Measurements from ENCODE around the gene ADRM1.

DNA sequence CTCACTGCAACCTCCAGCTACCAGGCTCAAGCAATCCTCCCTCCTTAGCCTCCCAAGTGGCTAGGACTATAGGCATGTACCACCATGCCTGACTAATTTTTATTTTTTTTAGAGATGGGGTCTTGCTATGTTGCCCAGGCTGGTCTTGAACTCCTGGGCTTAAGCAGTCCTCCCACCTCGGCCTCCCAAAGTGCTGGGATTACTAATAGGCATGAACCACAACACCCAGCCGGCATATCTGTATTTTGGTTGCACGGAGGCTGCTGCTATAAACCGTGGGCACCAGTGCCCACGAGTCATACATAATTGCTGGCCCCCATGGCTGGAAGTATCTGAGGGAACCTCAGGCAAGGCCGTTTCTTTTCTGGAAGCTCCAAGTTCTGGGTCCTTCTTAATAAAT lies 18.3 kb upstream of the ADRM1 start:
- no peak for TF ChIP-seq IRF1 (CRISPR knock-in tag; IDR thresholded peaks at IDR 0.05)
- TF ChIP-seq PRDM15 (CRISPR knock-in tag; IDR thresholded peaks at IDR 0.05), result no peak
- TF ChIP-seq E2F4 (CRISPR knock-in tag; IDR thresholded peaks at IDR 0.05; ENCODE audit: borderline replicate concordance, low read depth), result no peak
- TF ChIP-seq, protein P1, sequence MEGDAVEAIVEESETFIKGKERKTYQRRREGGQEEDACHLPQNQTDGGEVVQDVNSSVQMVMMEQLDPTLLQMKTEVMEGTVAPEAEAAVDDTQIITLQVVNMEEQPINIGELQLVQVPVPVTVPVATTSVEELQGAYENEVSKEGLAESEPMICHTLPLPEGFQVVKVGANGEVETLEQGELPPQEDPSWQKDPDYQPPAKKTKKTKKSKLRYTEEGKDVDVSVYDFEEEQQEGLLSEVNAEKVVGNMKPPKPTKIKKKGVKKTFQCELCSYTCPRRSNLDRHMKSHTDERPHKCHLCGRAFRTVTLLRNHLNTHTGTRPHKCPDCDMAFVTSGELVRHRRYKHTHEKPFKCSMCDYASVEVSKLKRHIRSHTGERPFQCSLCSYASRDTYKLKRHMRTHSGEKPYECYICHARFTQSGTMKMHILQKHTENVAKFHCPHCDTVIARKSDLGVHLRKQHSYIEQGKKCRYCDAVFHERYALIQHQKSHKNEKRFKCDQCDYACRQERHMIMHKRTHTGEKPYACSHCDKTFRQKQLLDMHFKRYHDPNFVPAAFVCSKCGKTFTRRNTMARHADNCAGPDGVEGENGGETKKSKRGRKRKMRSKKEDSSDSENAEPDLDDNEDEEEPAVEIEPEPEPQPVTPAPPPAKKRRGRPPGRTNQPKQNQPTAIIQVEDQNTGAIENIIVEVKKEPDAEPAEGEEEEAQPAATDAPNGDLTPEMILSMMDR (IDR thresholded peaks at IDR 0.05), result no peak
